GM19468 (cell line): ENCODE measurements around the gene WDFY4.

Source experiments
- ATAC-seq: cut with Tn5 transposase; IDR thresholded peaks from one replicate; pipeline ENCODE4 v1.9.1; 2021; ENCODE audit warnings: mild to moderate bottlenecking, moderate library complexity, moderate number of reproducible peaks; ENCODE audit not compliant: unreplicated experiment; ENCODE audit errors: extremely low read depth

Gene WDFY4

DNA sequence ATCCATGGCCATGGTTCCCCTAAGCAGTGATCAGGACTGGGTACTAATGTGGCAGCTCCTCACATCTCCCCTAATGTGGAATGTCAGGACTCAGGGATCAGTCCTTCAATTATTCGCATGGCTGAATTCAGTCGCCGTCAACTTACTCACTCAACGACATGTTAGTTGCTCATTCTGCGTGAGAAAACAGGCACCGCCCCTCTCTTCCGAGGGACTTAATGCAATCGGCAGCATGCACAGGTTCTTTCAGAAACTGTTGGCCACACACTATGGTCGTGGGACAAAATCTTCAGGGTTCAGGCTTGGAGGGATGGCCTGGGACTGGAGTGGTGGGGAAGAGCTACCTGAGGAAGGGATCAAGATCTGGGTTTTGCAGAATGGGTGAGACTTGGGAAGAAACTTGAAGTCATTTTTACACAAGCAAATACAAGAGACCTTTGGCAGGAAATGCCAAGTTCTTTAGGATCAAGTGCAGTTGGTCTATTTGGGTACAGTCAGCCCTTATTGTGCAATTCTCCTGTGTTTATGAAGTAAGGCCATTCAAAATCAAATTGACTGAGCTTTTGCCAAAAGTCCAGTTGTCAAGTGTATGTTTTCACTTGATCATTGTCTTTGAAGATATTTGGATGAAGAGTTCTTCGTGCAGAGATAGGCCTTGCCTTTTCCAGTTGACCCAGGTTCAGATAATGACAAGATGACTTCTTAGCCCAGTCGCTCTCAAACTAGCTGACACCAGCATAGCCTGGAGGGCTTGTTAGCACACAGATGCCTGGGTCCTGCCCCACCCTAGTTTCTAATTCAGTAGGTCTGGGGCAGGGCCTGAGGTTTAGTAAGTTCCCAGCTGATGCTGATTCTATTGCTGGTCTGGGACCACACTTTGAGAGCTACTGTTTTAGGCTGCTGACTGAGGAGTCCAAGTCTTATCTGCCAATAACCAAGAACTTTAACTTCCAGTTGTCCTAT is 206.5 kb downstream of the WDFY4 start:
- ATAC-seq, result no peak

DNA sequence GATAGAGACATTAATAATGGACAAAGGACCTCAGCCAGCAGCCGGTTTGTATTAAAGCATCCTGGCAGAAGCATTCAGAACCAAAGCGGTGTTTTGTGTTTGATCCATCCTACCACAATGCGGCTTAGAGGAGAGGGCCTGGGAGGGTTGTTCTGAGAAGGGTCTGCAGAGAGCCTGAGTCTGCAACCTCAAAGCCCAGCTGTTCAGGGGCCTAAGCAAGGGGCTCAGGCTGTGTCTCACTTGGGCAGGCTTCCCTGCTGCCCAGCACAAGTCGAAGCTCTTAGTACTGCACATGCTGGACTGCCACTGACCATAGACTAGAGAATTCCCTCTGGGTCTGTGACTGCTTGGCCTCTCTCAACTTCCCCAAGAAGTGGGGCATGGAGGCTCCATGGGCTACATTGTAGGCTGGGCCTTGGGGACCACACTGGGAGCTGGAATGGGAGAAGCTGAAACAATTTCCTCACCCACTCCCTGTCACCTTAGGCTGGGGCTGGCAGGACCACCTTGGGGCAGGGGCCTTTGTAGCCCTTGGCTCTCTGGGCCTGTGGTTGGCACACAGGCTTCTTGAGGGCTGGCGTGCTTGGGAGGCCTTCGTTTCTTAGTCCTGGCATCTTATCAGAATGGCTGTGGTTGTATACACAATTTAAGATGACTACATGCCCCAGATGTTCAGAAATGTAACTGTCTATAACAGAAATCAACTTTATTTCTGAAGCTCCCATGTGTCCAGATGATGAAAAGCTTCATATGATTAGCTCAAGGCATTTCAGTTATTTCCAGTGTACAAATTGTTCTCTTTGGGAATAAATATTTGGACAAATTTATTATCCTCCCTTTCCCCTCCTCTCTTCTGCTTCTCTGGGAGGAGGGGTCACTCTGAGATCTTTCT is 210.5 kb downstream of the WDFY4 start:
- ATAC-seq, result no peak

DNA sequence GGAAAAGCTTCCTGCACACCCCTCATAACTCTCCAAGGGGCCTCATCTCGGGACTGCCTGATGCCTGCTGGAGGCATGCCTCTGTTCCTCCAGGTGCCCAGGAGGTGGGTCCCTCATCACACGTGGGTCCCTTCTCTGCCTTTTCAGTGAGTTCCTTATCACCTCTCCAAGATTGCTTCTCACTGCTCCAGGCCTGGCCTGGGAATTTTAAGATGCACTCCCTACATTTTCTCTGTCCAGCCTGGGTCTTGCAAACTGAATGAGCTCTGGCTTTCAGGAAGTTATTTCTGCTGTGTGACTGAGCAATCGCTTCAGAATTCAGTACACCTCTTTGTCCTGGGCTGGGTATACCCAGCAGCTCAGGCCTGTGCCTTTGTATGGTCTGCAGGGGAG is 211.1 kb downstream of the WDFY4 start:
- ATAC-seq, result no peak

DNA sequence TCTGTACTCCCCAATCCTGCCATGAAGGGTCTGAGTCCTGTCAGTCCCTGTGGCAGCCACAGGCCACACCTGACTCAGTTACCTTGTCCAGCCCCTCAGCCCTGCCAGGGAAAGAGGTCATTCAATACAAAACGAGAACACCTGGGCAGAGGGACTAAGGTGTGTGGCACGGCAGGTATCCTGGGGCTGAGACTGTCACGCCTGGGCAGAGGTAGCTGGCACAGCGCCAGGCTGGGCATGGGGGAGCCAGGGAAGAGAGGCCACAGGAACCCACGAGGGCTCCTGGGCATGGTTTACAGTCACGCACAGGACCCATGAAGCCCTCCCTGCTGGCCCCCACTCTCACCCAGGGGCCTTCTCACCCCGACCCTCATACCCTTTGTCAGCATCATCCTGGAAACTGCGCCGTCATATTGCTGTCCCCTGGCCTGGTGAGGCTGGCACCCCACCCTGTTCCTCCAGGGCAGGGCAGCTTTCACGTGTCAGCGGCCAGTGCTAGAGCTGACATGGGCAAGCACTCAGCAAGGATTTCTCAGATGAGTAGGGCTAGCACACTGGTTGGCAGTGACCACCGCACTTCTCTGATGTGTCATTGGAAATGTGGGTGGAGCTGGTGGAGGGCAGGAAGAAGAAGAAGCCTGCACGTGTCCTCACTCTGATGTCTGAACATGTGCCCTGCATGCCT is 212.2 kb downstream of the WDFY4 start:
- ATAC-seq, result no peak

DNA sequence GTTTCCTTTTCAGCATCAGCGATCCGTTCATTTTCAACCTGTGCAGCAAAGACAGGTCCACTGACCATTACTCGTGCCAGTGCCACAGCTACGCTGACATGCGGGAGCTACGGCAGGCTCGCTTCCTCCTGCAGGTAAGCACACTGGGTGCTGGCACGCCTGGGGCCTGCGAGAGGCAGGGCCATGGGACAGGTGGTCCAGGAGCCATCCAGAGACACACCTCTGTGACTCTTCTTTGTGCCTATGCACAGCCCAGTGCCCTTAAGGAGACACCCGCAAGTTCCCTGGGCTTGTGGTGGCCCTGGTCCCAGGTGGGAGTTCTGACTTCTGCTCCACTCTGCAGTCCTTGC is 212.7 kb downstream of the WDFY4 start:
- ATAC-seq, result no peak

DNA sequence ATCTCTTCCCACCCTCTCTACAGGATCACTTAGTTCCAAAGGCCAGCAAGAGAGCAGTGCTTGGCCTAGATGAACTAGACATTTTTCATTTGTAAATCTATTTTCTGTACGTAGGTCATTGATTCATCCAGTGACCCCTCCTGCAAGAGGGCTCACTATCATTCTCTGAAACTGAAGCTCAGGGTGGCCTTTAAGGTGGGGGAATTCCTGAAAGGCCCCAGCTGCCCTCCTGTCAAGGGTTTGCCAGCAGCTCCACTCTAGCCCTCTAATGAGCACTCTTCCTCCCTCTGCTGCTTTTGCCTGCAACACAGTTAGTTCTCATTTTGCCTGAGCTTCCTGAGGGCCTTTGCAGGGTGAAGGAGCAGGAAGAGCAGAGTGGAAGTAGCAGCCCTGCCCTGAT is 213.8 kb downstream of the WDFY4 start:
- no peak for ATAC-seq

DNA sequence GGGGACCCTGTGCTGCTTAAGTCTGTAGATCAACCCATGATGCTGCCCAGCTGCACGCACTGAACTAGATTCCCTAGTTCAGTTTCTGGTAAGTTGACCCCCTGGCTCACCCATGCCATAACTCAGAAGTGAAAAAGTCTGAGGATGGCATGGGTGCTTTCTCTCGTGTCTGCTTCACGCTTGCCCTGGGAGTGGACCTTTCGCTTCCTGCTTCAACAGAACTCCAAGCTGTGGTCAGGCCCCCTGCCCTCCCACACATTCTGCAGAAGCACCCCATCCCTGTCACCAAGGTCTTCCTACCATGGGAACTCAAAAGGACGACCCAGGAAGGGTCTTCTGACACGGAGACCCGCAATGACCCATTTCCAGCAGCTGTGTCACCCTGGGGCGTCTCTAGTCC is 215.1 kb downstream of the WDFY4 start:
- no peak for ATAC-seq

DNA sequence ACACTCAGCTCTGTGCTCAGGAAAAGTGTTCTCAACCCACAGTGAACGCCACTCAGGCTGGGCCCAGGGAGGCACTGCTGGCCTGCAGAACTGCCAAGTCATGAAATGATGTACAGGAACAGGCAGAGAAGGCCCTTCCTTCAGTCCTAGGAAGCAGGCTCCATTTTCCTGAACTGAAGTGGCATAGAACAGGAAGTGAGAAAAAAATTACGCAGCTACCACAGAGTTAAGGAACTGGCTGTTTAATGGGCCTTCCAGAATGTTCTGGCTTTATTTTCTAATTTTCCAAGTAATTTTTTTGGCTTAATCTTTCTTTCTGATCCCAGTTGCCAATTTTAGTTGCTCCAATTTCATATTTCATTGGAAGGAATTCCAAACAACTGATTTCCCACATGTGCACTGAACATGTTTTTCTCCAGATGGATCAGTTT is 215.7 kb downstream of the WDFY4 start:
- no peak for ATAC-seq

DNA sequence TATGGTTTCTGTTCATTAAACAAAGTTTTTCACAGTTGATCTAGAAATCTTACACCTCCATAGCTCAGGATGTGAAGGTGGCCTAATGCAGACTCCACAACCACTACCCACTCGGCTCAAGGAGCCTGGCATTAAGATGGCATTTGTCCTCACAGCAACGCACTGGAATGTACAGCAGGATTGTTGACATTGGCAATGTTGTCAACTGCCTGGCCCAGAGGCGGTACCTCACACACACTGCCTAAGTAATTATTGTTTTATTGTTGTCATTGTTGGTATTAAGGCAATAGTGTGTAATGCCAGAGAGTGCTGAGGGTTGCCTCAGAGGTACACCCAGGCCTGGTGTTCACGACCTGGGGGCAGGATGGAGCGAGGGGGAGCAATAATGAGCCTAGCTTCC is 216.6 kb downstream of the WDFY4 start:
- ATAC-seq, result no peak

DNA sequence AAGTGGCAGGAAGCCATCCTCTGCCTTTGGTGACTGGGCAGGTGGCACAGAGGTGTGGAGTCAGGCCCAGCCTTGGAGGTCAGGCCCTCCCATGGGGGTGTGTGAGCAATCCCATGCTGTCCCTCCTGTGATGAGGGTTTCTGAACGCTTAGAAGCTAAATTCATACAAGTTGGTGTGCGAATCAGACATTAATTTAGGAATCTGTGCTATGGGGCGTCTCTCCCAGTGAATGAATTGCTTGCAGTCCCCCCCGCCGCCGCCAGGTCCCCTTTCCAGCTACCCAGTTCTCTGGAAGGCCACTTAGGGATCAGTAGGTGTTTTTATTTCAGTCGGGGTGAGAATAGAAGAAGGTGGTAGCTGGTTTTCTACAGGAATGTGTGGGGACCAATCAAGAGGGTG is 217.4 kb downstream of the WDFY4 start:
- no peak for ATAC-seq

DNA sequence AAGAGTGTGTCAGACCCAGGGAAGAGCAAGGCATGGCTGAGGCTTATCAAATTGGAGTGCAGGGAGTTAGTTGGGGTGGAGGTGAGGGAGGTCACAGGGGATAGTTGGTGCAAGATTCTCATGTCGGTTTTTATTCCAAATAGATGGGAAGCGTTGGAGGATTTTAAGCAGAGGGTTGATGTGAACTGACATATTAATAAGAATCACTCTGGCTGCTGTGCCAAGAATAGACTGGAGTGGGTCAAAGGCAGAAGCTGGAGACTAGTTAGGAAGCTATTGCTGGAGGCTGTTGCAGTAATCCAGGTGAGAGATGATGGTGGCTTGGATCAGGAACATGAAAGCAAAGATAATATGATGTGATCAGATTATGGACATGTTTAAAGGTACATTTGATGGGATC is 218.5 kb downstream of the WDFY4 start:
- no peak for ATAC-seq

DNA sequence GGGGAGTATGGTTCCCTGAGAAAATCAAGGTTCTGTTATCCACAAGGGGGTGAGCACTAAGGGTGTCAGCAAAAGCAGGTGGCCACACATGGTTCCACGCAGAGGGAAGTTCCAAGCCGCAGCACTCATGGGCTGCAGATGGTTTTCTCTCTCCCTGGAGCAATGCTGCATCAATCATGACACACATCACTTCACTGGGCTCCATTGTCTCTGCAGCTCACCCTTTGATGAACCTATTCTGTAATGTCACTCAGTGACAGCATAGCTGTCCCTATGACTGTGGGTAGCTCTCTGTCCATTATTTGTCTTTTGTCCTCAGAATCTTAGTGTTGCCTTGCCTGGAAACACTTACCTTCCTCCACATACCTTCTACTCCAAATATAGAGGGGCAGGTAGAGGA is 220.2 kb downstream of the WDFY4 start:
- no peak for ATAC-seq

DNA sequence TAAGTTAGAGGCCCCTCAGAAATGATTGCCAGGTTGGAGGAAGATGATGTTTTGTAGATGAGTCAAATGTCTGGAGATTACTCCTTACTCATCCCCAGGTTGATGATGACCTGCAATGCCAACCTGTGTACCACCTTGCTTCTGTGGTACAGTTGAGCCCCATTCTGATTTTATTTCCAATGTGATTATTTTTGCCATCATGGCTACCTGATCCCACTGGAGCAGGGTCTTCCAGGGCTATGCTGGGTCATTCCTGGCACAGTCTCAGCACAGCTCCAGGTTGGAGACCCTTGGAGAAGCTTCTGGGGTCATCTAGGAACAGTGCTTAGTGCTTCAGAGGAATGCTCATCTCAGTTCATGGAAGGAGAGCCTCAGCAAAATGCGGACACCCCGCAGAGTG is 220.6 kb downstream of the WDFY4 start:
- ATAC-seq, result no peak

DNA sequence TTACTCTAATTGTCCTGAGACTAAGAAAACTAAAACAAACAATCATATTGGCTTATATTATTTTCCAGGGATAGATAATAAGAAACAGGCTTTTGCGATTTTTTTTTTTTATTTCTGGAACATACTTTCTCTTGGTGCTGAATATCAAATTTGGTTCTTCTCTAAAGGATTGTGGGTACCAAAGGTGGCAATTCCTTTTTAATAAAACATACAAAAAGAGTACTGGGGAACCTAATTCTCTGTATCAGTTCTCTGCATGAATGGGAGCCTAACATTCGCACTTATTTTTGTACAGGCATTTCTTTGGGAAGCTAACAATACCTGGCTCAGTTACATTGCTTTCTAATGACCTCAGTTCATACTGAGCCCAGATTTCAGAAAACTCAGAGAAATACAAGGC is 222.2 kb downstream of the WDFY4 start:
- ATAC-seq, result no peak

DNA sequence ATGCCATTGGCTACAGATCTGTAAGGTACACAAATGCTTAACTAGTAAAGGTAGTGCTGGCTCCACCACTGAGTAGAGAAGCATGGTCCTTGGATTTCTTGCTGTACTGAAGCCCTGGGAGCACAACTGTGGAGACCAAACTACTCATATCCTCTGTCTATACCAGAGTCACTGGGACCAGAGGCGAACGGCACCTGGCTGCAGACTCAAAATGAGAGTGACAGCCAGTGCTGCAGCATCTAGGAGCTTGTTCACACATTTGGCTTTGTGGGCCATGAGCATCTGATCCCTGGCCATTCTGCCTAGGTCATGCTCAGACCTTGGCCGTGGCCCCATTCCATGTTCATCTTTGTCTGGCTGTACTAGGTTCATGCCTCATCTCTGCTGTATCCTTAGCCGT is 223.1 kb downstream of the WDFY4 start:
- ATAC-seq, result no peak

DNA sequence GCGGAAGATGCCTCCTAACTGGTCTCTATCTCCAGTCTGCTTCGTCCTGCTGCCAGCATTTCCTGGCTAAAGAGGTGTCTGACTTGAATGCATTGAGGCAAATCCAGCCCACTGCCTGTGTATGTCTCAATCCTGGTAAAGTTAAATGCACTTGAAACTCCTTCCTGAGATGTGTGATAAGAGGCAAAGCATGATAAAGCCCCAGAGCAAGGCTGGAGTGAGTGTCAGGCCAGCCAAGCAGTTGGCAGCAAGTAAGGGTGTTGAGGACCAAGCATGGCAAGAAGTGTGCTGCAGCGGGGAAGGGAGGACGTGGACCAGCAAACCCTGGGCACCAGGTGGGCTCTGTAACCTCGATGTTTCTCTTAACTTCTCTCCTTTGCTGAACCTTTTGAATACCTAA is 225.9 kb downstream of the WDFY4 start:
- no peak for ATAC-seq

DNA sequence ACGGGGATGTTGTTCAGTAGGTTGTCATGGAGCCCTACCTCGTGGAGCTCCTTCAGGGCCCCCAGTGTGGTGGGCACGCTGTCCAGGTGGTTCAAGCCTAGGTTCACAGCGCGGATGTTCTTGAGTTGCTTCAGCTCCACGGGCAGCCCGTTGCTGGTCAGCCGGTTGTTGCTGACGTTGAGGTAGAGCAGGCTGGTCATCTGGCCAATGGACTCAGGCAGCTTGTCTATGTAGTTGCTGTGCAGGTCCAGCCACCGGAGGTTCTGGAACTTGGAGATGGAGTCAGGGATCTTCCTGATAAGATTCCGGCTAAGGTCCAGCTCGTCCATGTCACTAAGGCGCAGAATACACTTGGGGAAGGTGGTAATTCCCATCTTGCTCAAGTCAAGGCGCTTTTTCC is 229.0 kb downstream of the WDFY4 start:
- ATAC-seq, result no peak

DNA sequence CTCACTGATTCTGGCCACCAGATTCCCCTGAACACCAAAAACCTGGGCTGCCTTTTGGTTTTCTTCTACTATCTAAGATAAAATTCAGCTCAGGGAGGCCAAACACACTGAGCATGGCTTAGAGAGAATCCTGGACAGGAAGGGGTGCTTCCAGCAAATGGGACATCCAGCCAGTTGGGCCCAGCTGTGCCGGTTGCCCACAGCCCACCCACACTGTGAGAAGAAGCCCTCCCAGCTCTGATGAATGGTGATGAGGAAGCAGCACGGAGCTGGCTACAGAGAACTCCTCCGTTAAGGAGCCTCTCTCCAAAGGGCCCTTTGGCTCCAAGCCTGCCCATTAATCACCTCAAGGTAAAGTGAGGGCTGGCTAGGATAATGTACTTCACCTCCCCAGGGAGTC is 239.1 kb downstream of the WDFY4 start:
- no peak for ATAC-seq

DNA sequence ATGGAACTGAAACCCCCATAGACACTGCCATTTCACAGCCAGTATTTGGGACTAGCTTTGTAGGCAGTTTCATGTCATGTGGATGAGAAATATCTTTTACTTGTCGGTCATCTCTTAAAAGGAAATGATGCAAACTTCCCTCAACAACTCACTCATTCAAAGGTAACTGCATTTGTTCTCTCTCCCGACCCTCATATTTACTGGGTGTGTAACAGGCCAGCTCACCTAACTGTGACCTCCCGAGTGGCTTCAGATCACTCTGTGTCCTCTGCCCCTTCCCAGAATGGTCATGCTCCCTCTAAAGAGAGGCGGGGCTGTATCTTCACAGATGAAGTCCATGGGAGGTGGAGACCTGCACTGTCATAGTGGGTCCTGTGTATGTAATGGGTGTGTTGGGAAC is 240.3 kb downstream of the WDFY4 start:
- no peak for ATAC-seq

DNA sequence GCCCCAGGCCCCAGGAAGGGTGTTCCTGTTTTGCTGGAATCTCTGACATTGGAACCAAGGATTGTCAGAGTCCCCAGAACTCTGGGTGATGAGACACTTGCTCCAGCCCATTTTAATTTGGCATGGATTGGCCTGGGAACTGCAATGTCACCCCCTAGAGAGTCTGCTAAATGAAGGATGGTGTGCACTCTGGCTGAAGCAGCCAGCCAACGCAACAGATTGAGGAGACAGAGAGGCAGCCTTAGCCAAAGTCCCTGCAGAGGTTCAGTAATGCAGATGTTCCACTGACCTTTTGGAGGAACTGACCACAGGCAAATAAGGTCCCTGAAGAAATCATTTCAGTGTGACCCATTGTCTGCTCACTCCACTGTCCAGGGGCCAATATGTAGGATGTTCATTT is 241.6 kb downstream of the WDFY4 start:
- ATAC-seq, result no peak
